Loucy (cell line): ENCODE measurements around the gene ZDHHC11.
"Not testable (repeated sequence)": the region's sequence is repeated elsewhere in the genome, so short reads cannot be mapped to it uniquely, and the experiment has no call there.

ENCODE experiments used
- H2AFZ ChIP-seq: fragments of 200-600 bp; sonication (generic); 2 replicates; pipeline ENCODE4 v1.6.0; 2016; ENCODE audit warnings: antibody characterized with exemption, mild to moderate bottlenecking, low read length, moderate library complexity
- H3F3A ChIP-seq: fragments of 200-600 bp; 2 replicates; pipeline ENCODE4 v1.6.0; 2016; ENCODE audit warnings: antibody characterized with exemption, low read depth, mild to moderate bottlenecking
- H3K27me3 ChIP-seq: fragments of 200-600 bp; sonication (generic); 2 replicates; pipeline ENCODE4 v1.6.1; 2014; ENCODE audit warnings: low read length, mild to moderate bottlenecking; ENCODE audit not compliant: insufficient read depth, poor library complexity, severe bottlenecking
- H3K36me3 ChIP-seq: fragments of 200-600 bp; sonication (generic); 2 replicates; pipeline ENCODE4 v1.6.1; 2016; ENCODE audit warnings: low read length; ENCODE audit not compliant: insufficient read depth
- H3K4me1 ChIP-seq: fragments of 200-600 bp; sonication (generic); 2 replicates; pipeline ENCODE4 v1.5.1; 2014; ENCODE audit warnings: low read length, mild to moderate bottlenecking; ENCODE audit not compliant: insufficient read depth, poor library complexity, severe bottlenecking
- H3K4me2 ChIP-seq: fragments of 200-600 bp; sonication (generic); 2 replicates; pipeline ENCODE4 v1.6.0; 2014; ENCODE audit warnings: antibody characterized with exemption, low read length, low read depth, mild to moderate bottlenecking; ENCODE audit not compliant: poor library complexity, severe bottlenecking
- H3K4me3 ChIP-seq: fragments of 200-600 bp; sonication (generic); 2 replicates; pipeline ENCODE4 v1.5.1; 2014; ENCODE audit warnings: low read length, mild to moderate bottlenecking, mixed read lengths; ENCODE audit not compliant: poor library complexity, severe bottlenecking
- H3K79me2 ChIP-seq: fragments of 200-600 bp; sonication (generic); 2 replicates; pipeline ENCODE4 v1.6.1; 2014; ENCODE audit warnings: low read length; ENCODE audit not compliant: insufficient read depth
- H3K9ac ChIP-seq: fragments of 200-600 bp; sonication (generic); 2 replicates; pipeline ENCODE4 v1.6.0; 2014; ENCODE audit warnings: mild to moderate bottlenecking, low read depth, low read length, moderate library complexity; ENCODE audit not compliant: poor library complexity, severe bottlenecking
- H3K9me2 ChIP-seq: fragments of 200-600 bp; sonication (generic); replicated peaks from 2 replicates; pipeline ENCODE4 v1.6.1; 2016; ENCODE audit warnings: low read depth, low read length, mixed read lengths
- H3K9me3 ChIP-seq: fragments of 200-600 bp; sonication (generic); 2 replicates; pipeline ENCODE4 v1.6.1; 2014; ENCODE audit warnings: mild to moderate bottlenecking, antibody characterized with exemption, low read length, low read depth; ENCODE audit not compliant: insufficient read depth
- H4K20me1 ChIP-seq: fragments of 200-600 bp; sonication (generic); 2 replicates; pipeline ENCODE4 v1.6.0; 2014; ENCODE audit warnings: antibody characterized with exemption, low read length, mild to moderate bottlenecking; ENCODE audit not compliant: insufficient read depth, poor library complexity, severe bottlenecking
- EZH2phosphoT487 ChIP-seq: fragments of 200-600 bp; IDR thresholded peaks from 2 replicates; pipeline ENCODE4 v1.6.1; 2018; ENCODE audit warnings: antibody characterized with exemption, mild to moderate bottlenecking, moderate library complexity, borderline replicate concordance
- TF ChIP-seq, protein P1 (sequence below): fragments of 200-600 bp; sonication (generic); conservative IDR thresholded peaks from 2 replicates; pipeline ENCODE4 v1.5.1; 2014; ENCODE audit warnings: mild to moderate bottlenecking, antibody characterized with exemption, low read length

The ZDHHC11 gene

DNA sequence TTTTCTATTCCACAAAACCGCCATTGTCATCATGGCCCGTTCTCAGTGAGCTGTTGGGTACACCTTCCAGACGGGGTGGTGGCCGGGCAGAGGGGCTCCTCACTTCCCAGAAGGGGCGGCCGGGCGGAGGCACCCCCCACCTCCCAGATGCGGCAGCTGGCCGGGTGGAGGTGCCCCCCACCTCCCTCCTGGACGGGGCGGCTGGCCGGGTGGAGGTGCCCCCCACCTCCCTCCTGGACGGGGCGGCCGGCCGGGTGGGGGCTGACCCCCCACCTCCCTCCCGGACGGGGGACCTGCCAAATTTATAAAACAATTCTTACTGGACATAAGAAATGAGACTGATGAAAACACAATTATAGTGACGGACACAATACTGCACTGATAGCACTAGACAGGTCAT, 22.6 kb downstream of the ZDHHC11 start:
- not testable (repeated sequence) for H3K9ac ChIP-seq, H2AFZ ChIP-seq, H3F3A ChIP-seq, H3K79me2 ChIP-seq, H3K4me1 ChIP-seq, H4K20me1 ChIP-seq, H3K9me2 ChIP-seq, H3K27me3 ChIP-seq, H3K36me3 ChIP-seq, H3K9me3 ChIP-seq, H3K4me2 ChIP-seq, H3K4me3 ChIP-seq

DNA sequence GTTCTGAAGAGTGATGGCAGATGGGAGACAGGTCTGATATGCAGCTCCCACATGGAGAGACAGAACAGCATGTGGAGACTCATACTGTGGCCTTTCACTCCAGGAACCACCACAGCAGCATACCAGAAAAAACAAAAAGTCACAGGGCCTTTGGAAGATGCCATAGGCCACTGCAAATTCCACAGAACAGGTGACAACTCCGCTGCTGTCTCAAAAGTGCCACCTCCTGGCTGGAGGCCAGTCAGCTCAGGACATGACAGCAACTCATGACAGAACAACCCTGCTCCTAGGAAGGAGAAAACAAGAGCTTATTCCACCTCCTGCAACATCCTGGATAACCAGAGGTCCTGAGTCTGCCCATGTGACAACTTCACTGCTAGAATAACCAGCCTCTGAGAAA, 25.2 kb downstream of the ZDHHC11 start:
- H3K79me2 ChIP-seq, H3K27me3 ChIP-seq, H3K9me3 ChIP-seq: not testable (repeated sequence)

DNA sequence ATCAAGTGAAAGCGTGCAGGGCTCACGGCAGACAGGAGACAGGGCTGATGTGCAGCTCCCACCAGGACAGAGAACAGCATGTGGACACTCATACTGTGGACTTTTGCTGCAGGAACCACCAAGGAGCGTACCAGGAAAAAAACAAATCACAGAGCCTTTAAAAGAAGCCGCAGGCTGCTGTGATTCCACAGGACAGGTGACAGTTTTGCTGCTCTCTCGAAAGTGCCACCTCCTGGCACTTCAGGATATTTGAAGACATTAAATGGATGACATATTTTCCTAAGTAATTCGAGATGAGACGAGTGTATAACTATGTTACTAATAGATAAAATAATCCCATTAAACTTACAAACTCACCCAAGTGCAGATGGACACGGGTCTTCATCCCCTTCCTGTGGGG, 29.3 kb downstream of the ZDHHC11 start:
- no peak overlapping the region for H3K4me3 ChIP-seq
- no peaks in the 10 kb centered on the region for H3K9me3 ChIP-seq
- no peaks in the 10 kb centered on the region for H3F3A ChIP-seq
- no peaks in the 10 kb centered on the region for H4K20me1 ChIP-seq
- H3K9me2 ChIP-seq = no peaks in the 10 kb centered on the region
- H3K4me1 ChIP-seq = no peaks in the 10 kb centered on the region
- no peaks in the 10 kb centered on the region for H3K36me3 ChIP-seq
- H3K27me3 ChIP-seq = no peaks in the 10 kb centered on the region
- no peak overlapping the region for H2AFZ ChIP-seq
- no peak overlapping the region for H3K4me2 ChIP-seq
- TF ChIP-seq, protein P1, sequence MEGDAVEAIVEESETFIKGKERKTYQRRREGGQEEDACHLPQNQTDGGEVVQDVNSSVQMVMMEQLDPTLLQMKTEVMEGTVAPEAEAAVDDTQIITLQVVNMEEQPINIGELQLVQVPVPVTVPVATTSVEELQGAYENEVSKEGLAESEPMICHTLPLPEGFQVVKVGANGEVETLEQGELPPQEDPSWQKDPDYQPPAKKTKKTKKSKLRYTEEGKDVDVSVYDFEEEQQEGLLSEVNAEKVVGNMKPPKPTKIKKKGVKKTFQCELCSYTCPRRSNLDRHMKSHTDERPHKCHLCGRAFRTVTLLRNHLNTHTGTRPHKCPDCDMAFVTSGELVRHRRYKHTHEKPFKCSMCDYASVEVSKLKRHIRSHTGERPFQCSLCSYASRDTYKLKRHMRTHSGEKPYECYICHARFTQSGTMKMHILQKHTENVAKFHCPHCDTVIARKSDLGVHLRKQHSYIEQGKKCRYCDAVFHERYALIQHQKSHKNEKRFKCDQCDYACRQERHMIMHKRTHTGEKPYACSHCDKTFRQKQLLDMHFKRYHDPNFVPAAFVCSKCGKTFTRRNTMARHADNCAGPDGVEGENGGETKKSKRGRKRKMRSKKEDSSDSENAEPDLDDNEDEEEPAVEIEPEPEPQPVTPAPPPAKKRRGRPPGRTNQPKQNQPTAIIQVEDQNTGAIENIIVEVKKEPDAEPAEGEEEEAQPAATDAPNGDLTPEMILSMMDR = no peak
- no peak for TF ChIP-seq EZH2phosphoT487
- no peak overlapping the region for H3K9ac ChIP-seq
- H3K79me2 ChIP-seq = no peaks in the 10 kb centered on the region

More for the DNA sequence above, 25.2 kb downstream of the ZDHHC11 start:
- H2AFZ ChIP-seq, H3K9ac ChIP-seq, H3K4me1 ChIP-seq, H3K4me2 ChIP-seq, H4K20me1 ChIP-seq, H3K36me3 ChIP-seq, H3K9me2 ChIP-seq, H3K4me3 ChIP-seq, H3F3A ChIP-seq: not testable (repeated sequence)

DNA sequence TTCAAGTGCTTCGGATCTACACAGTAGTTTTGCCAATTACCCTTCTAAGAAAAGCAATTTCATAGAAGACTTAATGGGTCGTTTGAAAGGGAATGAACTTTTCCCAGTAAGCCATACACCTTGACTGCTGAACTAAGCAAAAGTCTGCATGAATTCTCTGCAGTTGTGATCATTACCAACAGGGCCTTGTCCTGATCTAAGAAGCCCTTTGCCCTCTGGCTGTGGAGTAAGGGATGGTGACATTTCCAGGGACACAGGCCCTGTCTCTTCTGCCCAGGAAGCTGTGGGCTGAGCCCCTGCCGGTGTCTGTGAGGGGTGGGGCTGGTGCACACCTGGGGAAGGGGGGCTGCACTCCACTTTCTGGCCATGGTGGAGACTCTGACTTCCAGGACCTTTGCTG, 30.5 kb downstream of the ZDHHC11 start:
- Histone ChIP-seq H2AFZ (no peak overlapping the region), H3K9me2 (no peaks in the 10 kb centered on the region), H3K4me2 (no peak overlapping the region), H3K4me3 (no peak overlapping the region), H3F3A (no peaks in the 10 kb centered on the region), H3K4me1 (no peaks in the 10 kb centered on the region), H3K36me3 (no peaks in the 10 kb centered on the region), H3K27me3 (no peaks in the 10 kb centered on the region), H3K79me2 (no peaks in the 10 kb centered on the region), H4K20me1 (no peaks in the 10 kb centered on the region), H3K9me3 (no peaks in the 10 kb centered on the region), H3K9ac (no peak overlapping the region)
- TF ChIP-seq, protein P1 = no peak
- no peak for TF ChIP-seq EZH2phosphoT487
